Endothelial cell of umbilical vein (primary cell): ENCODE data around the gene CDK15. TPM values are rescaled to one million over a fixed set of nuclear protein-coding genes. Genes with fewer than 3 reads are reported as not detected.

ENCODE experiments used
- BruUV-seq: library from RNA; stranded (reverse); fragments of 400-500 nt; replicated peaks from 2 replicates; lab custom pipeline; 2021; lab: Mats Ljungman, UMichigan
- CTCF ChIA-PET: fragments of 300-600, 350-600 bp; sonication (Branson Sonifier 250); formaldehyde crosslinking; loops from one replicate; lab custom pipeline; 2021; ENCODE audit warnings: antibody characterized with exemption, inconsistent platforms; lab: Charles Lee
- POLR2A ChIA-PET: fragments of 300-600, 350-600 bp; sonication (Branson Sonifier 250); formaldehyde crosslinking; loops from one replicate; lab custom pipeline; 2021; ENCODE audit warnings: antibody characterized with exemption, inconsistent platforms; lab: Charles Lee
- DNase-seq: peaks from one replicate; pipeline ENCODE4 v3.0.0-alpha.2; 2011; ENCODE audit warnings: low read depth, low spot score
- FAIRE-seq: peaks from 2 replicates; lab custom pipeline; 2011; peaks lifted over from hg19 to GRCh38; lab: Jason Lieb, UNC
- H2AFZ ChIP-seq: 2 replicates; pipeline ENCODE4 v1.6.0; 2012; ENCODE audit warnings: low read depth, low read length, control low read depth, inconsistent platforms
- H3K27ac ChIP-seq: 2 replicates; pipeline ENCODE4 v1.5.1; 2011; ENCODE audit warnings: low read depth, mild to moderate bottlenecking, control low read depth, low read length, moderate library complexity; ENCODE audit not compliant: insufficient read depth
- H3K27me3 ChIP-seq, 2 experiments: 2 replicates each; pipeline versions ENCODE4 v1.6.0 to v1.6.1; 2011; ENCODE audit warnings: low read length in 2 of 2, mixed read lengths in 1 of 2; ENCODE audit not compliant: control insufficient read depth in 2 of 2, insufficient read depth in 2 of 2
- H3K36me3 ChIP-seq, 2 experiments: 2 replicates in 1 of 2; 3 replicates in 1 of 2; pipeline ENCODE4 v1.5.1; 2011; ENCODE audit warnings: low read length in 2 of 2, mild to moderate bottlenecking in 1 of 2, moderate library complexity in 1 of 2; ENCODE audit not compliant: control insufficient read depth in 2 of 2, insufficient read depth in 2 of 2; ENCODE audit errors: extremely low read depth in 1 of 2
- H3K4me1 ChIP-seq: 3 replicates; pipeline ENCODE4 v1.5.1; 2011; ENCODE audit warnings: mild to moderate bottlenecking, low read length; ENCODE audit not compliant: control insufficient read depth, insufficient read depth; ENCODE audit errors: extremely low read depth
- H3K4me2 ChIP-seq: 2 replicates; pipeline ENCODE4 v1.6.1; 2011; ENCODE audit warnings: low read length, control low read depth, mixed read lengths; ENCODE audit not compliant: insufficient read depth
- H3K4me3 ChIP-seq, 3 experiments: fragments of 200-600 bp in 1 of 3; sonication (generic), shearing (Covaris generic) in 1 of 3; replicated peaks in 1 of 3; 2 replicates each; pipeline ENCODE4 v1.5.1; 2011 to 2016; ENCODE audit warnings: control low read depth in 3 of 3, low read length in 3 of 3, mild to moderate bottlenecking in 2 of 3, inconsistent platforms in 1 of 3, low read depth in 1 of 3, moderate library complexity in 1 of 3; ENCODE audit not compliant: insufficient read depth in 1 of 3
- H3K79me2 ChIP-seq: 2 replicates; pipeline ENCODE4 v1.6.0; 2012; ENCODE audit warnings: low read length, inconsistent platforms; ENCODE audit not compliant: control insufficient read depth, insufficient read depth
- H3K9ac ChIP-seq: replicated peaks from 2 replicates; pipeline ENCODE3; 2011; ENCODE audit warnings: low read length, control low read depth; ENCODE audit not compliant: insufficient read depth; ENCODE audit errors: extremely low read depth
- H3K9me1 ChIP-seq: replicated peaks from 3 replicates; pipeline ENCODE4 v1.6.0; 2011; ENCODE audit warnings: mild to moderate bottlenecking, low read length; ENCODE audit not compliant: control insufficient read depth, insufficient read depth; ENCODE audit errors: extremely low read depth
- H3K9me3 ChIP-seq: replicated peaks from 2 replicates; pipeline ENCODE4 v1.5.1; 2012; ENCODE audit warnings: low read length, inconsistent platforms; ENCODE audit not compliant: control insufficient read depth, insufficient read depth
- H4K20me1 ChIP-seq: replicated peaks from 2 replicates; pipeline ENCODE3; 2011; ENCODE audit warnings: mild to moderate bottlenecking, low read length; ENCODE audit not compliant: control insufficient read depth, insufficient read depth; ENCODE audit errors: extremely low read depth
- CTCF ChIP-seq, 2 donors: IDR thresholded peaks; 1 replicate in 1 of 2; 2 replicates in 1 of 2; pipeline ENCODE4 v1.5.1; 2011; ENCODE audit warnings: low read length in 2 of 2, mild to moderate bottlenecking in 2 of 2, moderate library complexity in 2 of 2, control low read depth in 1 of 2, inconsistent platforms in 1 of 2, low read depth in 1 of 2; ENCODE audit not compliant: insufficient read depth in 1 of 2; ENCODE audit errors: extremely low read depth in 1 of 2
- EZH2 ChIP-seq: IDR thresholded peaks from 2 replicates; pipeline ENCODE4 v1.6.1; 2012; ENCODE audit warnings: borderline replicate concordance, low read depth, mild to moderate bottlenecking, moderate library complexity, low read length, inconsistent platforms; ENCODE audit not compliant: severe bottlenecking
- FOS ChIP-seq: IDR thresholded peaks from 2 replicates; pipeline ENCODE4 v1.6.1; 2011; ENCODE audit warnings: mild to moderate bottlenecking, low read length, moderate library complexity, borderline replicate concordance; ENCODE audit not compliant: insufficient read depth
- GATA2 ChIP-seq: IDR thresholded peaks from 2 replicates; pipeline ENCODE4 v1.7.0; 2011; ENCODE audit warnings: low read depth, mild to moderate bottlenecking, moderate library complexity, mixed read lengths, low read length; ENCODE audit not compliant: insufficient read length, insufficient read depth
- JUN ChIP-seq: IDR thresholded peaks from 2 replicates; pipeline ENCODE4 v1.6.1; 2011; ENCODE audit warnings: borderline replicate concordance, low read depth; ENCODE audit not compliant: insufficient read length, insufficient read depth
- MYC ChIP-seq: IDR thresholded peaks from one replicate; pipeline ENCODE4 v1.6.1; 2011; ENCODE audit warnings: mild to moderate bottlenecking, low read depth, low read length
- POLR2A ChIP-seq: IDR thresholded peaks from 2 replicates; pipeline ENCODE4 v1.6.1; 2012; ENCODE audit warnings: low read depth, mild to moderate bottlenecking, control low read depth, low read length
- POLR2AphosphoS5 ChIP-seq: IDR thresholded peaks from 2 replicates; pipeline ENCODE4 v1.6.1; 2012; ENCODE audit warnings: low read depth, mild to moderate bottlenecking, control low read depth, low read length, moderate library complexity; ENCODE audit not compliant: insufficient read depth
- dilution Hi-C: fragments of 300-500 bp; cut with MboI; formaldehyde crosslinking; loops from one replicate; pipeline ENCODE4 v1.15.0; 2019; ENCODE audit warnings: low sequenced_read_pairs; ENCODE audit not compliant: extremely low pct_ligation_motif_present
- intact Hi-C: fragments of 100-400 bp; cut with micrococcal nuclease; formaldehyde crosslinking; loops from one replicate; pipeline ENCODE4 v1.10.0; 2022
- polyA plus RNA-seq, 4 experiments: library from polyadenylated mRNA; depleted of rRNA in 3 of 4; stranded (reverse) in 3 of 4; unstranded in 1 of 4; fragments of >200 nt; gene quantifications; 2 replicates each; pipeline versions ENCODE4 v1.2.1 to v1.2.3, GENCODE V29; 2011 to 2012; ENCODE audit warnings: missing spikeins in 1 of 4
- total RNA-seq: library from RNA; stranded (reverse); gene quantifications from 2 replicates; pipeline ENCODE4 v1.2.3, GENCODE V29; 2021
- TF ChIP-seq, protein P1 (sequence below): IDR thresholded peaks from 2 replicates; pipeline ENCODE4 v1.6.1; 2011; ENCODE audit not compliant: insufficient read depth, insufficient read length

The CDK15 gene
- total and polyA plus RNA-seq, 2 donors (not counting 3 experiments of a cell fraction or from before 2014, with no cell fraction given): not detected

DNA sequence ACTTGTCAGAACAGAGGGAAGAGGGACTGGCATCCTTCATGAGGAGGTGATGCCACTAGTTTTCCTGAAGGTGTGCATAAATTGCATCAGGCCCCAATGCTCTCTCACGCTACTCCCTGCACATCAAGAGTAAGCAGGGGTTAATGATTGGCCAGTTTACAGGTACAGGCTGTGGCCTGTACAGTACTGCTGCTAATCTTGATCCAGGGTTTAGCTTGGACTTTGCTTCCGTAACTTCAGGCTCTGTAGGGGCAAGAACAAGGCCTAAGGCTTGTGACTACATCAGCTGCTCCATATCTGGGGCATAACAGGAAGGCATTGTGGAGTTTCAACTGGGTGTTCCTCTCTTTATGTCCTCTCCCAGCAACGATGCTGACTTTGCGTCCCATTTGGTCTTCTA lies 130.5 kb downstream of the CDK15 start:
- Histone ChIP-seq H3K9me3 (no peaks in the 10 kb centered on the region), H3K27ac (no peak overlapping the region), H3K4me3 (no peak overlapping the region), H3K9ac (no peak overlapping the region), H4K20me1 (no peaks in the 10 kb centered on the region), H3K27me3 (peaks cover 9 to 18% of the 10 kb centered on the region in 2 experiments), H2AFZ (no peak overlapping the region), H3K4me2 (no peak overlapping the region), H3K79me2 (no peaks in the 10 kb centered on the region), H3K36me3 (no peaks in the 10 kb centered on the region), H3K9me1 (no peaks in the 10 kb centered on the region), H3K4me1 (no peaks in the 10 kb centered on the region)
- no peak for FAIRE-seq
- ChIA-PET POLR2A (no interaction called here), CTCF (no interaction called here)
- TF ChIP-seq, protein P1, sequence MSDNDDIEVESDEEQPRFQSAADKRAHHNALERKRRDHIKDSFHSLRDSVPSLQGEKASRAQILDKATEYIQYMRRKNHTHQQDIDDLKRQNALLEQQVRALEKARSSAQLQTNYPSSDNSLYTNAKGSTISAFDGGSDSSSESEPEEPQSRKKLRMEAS: no peak
- no peak for TF ChIP-seq JUN
- dilution Hi-C loops (no loop called here), intact Hi-C loops (no loop called here)
- BruUV-seq: no TSS peak
- DNase-seq: no peak

- Histone ChIP-seq H3K79me2 (no peaks in the 10 kb centered on the region), H4K20me1 (no peaks in the 10 kb centered on the region), H3K4me2 (no peak overlapping the region), H3K9ac (no peak overlapping the region), H3K36me3 (no peaks in the 10 kb centered on the region), H3K27ac (no peak overlapping the region), H3K4me3 (no peak overlapping the region), H2AFZ (no peak overlapping the region), H3K4me1 (no peaks in the 10 kb centered on the region), H3K27me3 (peaks cover 5 to 14% of the 10 kb centered on the region in 2 experiments), H3K9me1 (no peaks in the 10 kb centered on the region), H3K9me3 (no peaks in the 10 kb centered on the region)
- no peak for FAIRE-seq
- intact Hi-C loops (no loop called here), dilution Hi-C loops (no loop called here)
- TF ChIP-seq MYC (no peak), FOS (no peak), POLR2AphosphoS5 (no peak), CTCF (IDR thresholded peaks at IDR 0.05; ENCODE audit: extremely low read depth in 1 of 2, insufficient read depth in 1 of 2, low read depth in 1 of 2, low read length in 2 of 2) (no peak), GATA2 (no peak), POLR2A (no peak), EZH2 (no peak), JUN (no peak)
- TF ChIP-seq, protein P1: no peak
- BruUV-seq: no TSS peak
- DNase-seq: no peak
- POLR2A ChIA-PET: interaction anchor here (0.7 kb wide), 1 partner anchor 151 kb away, joined by 6 read pairs; no protein-coding TSS in a partner anchor
- CTCF ChIA-PET: no interaction called here
Observed at GRCh38 chr2:201937343-201937742, 131.0 kb downstream of the CDK15 start.
